ENCODE data around the gene PTPRA. TPM values are rescaled to one million over a fixed set of nuclear protein-coding genes. Genes with fewer than 3 reads are reported as not detected.
"Not testable (repeated sequence)": the region's sequence is repeated elsewhere in the genome, so short reads cannot be mapped to it uniquely, and the experiment has no call there.

Gene PTPRA
- total RNA-seq, 2 experiments from 2014 or later, result 58.5 to 86.3 TPM

GRCh38 chr20:3021777-3022176 lies 148.5 kb downstream of the PTPRA start:
- H3K36me3 Mint-ChIP-seq (ENCODE audit: low read depth), result peaks cover 48% of the 10 kb centered on the region
- no peak for DNase-seq
- no peaks in the 10 kb centered on the region for H3K9me3 Mint-ChIP-seq (ENCODE audit: low read depth)
- peaks cover 13% of the 10 kb centered on the region for H3K4me1 Mint-ChIP-seq
- POLR2A ChIA-PET, result interaction anchor here (0.6 kb wide), 1 partner anchor 20 kb away, joined by 3 read pairs; no protein-coding TSS in a partner anchor
- intact Hi-C loops (cut with DNase I, micrococcal nuclease), result no loop called here
- CTCF ChIA-PET, result interaction anchor here (0.8 kb wide), 1 partner anchor 66 kb away, joined by 3 read pairs; no protein-coding TSS in a partner anchor
- H3K27ac Mint-ChIP-seq, result peak overlapping the region; percentile 69
- ATAC-seq, result no peak
- H3K27me3 Mint-ChIP-seq, result no peaks in the 10 kb centered on the region
- no peak overlapping the region for H3K4me3 Mint-ChIP-seq

- H3K9me3 Mint-ChIP-seq (ENCODE audit: low read depth); H3K27me3 Mint-ChIP-seq; H3K4me1 Mint-ChIP-seq; H3K4me3 Mint-ChIP-seq; intact Hi-C loops (cut with DNase I, micrococcal nuclease); DNase-seq; ATAC-seq; CTCF ChIA-PET; POLR2A ChIA-PET: not testable (repeated sequence)
- H3K36me3 Mint-ChIP-seq (ENCODE audit: low read depth), result peaks cover 47% of the 10 kb centered on the region
- peak overlapping the region; percentile 23 for H3K27ac Mint-ChIP-seq
These were observed 149.5 kb downstream of the PTPRA start for GRCh38 chr20:3022559-3023490.

GRCh38 chr20:3027987-3028386 lies 154.7 kb downstream of the PTPRA start:
- peaks cover 47% of the 10 kb centered on the region for H3K36me3 Mint-ChIP-seq (ENCODE audit: low read depth)
- intact Hi-C loops (cut with DNase I, micrococcal nuclease), result no loop called here
- H3K9me3 Mint-ChIP-seq (ENCODE audit: low read depth), result no peaks in the 10 kb centered on the region
- POLR2A ChIA-PET, result no interaction called here
- DNase-seq (no peak), ATAC-seq (no peak)
- H3K27ac Mint-ChIP-seq, result no peak overlapping the region
- H3K4me1 Mint-ChIP-seq, result peaks cover 12% of the 10 kb centered on the region
- CTCF ChIA-PET, result no interaction called here
- H3K4me3 Mint-ChIP-seq, result no peak overlapping the region
- no peaks in the 10 kb centered on the region for H3K27me3 Mint-ChIP-seq

GRCh38 chr20:3031524-3032147 lies 158.4 kb downstream of the PTPRA start:
- intact Hi-C loops (cut with DNase I, micrococcal nuclease), result loop anchor here (1.0 to 2.0 kb wide), 2 partner anchors 16 to 17 kb away; no protein-coding TSS in a partner anchor
- Mint-ChIP-seq H3K27me3 (no peaks in the 10 kb centered on the region), H3K36me3 (ENCODE audit: low read depth) (peaks cover 54% of the 10 kb centered on the region), H3K4me3 (no peak overlapping the region), H3K9me3 (ENCODE audit: low read depth) (no peaks in the 10 kb centered on the region), H3K4me1 (peaks cover 12% of the 10 kb centered on the region), H3K27ac (no peak overlapping the region)
- ATAC-seq (peak; percentile 78), DNase-seq (peak; percentile 23)
- POLR2A ChIA-PET, result interaction anchor here (1.5 to 3.6 kb wide), 2 partner anchors 17 to 20 kb away, joined by 15 to 17 read pairs; no protein-coding TSS in a partner anchor
- CTCF ChIA-PET, result interaction anchor here (0.6 to 2.2 kb wide), 4 partner anchors 11 to 46 kb away, joined by 3 to 4 read pairs (median 4); no protein-coding TSS in a partner anchor

GRCh38 chr20:3032624-3033023 lies 159.3 kb downstream of the PTPRA start:
- DNase-seq (no peak), ATAC-seq (no peak)
- Mint-ChIP-seq H3K27ac (no peak overlapping the region), H3K9me3 (ENCODE audit: low read depth) (no peaks in the 10 kb centered on the region), H3K27me3 (no peaks in the 10 kb centered on the region), H3K4me1 (peaks cover 12% of the 10 kb centered on the region), H3K36me3 (ENCODE audit: low read depth) (peaks cover 45% of the 10 kb centered on the region), H3K4me3 (no peak overlapping the region)
- ChIA-PET CTCF (interaction anchor here (2.2 kb wide), 1 partner anchor 12 kb away, joined by 4 read pairs; no protein-coding TSS in a partner anchor), POLR2A (interaction anchor here (1.5 kb wide), 1 partner anchor 18 kb away, joined by 17 read pairs; no protein-coding TSS in a partner anchor)
- intact Hi-C loops (cut with DNase I, micrococcal nuclease), result no loop called here

GRCh38 chr20:3037654-3038053 lies 164.4 kb downstream of the PTPRA start:
- Mint-ChIP-seq H3K4me1 (no peaks in the 10 kb centered on the region), H3K9me3 (ENCODE audit: low read depth) (no peaks in the 10 kb centered on the region), H3K27me3 (no peaks in the 10 kb centered on the region), H3K4me3 (no peak overlapping the region), H3K27ac (peak overlapping the region; percentile 17), H3K36me3 (ENCODE audit: low read depth) (peaks cover 37% of the 10 kb centered on the region)
- DNase-seq, result no peak
- intact Hi-C loops (cut with DNase I, micrococcal nuclease), result no loop called here
- ATAC-seq, result no peak
- POLR2A ChIA-PET, result interaction anchor here (0.6 kb wide), 2 partner anchors 23 to 256 kb away, joined by 3 to 5 read pairs; no protein-coding TSS in a partner anchor
- CTCF ChIA-PET, result interaction anchor here (2.8 kb wide), 1 partner anchor 16 kb away, joined by 12 read pairs; no protein-coding TSS in a partner anchor

GRCh38 chr20:3038454-3038853 lies 165.2 kb downstream of the PTPRA start:
- ChIA-PET CTCF (interaction anchor here (2.8 kb wide), 1 partner anchor 15 kb away, joined by 12 read pairs; no protein-coding TSS in a partner anchor), POLR2A (no interaction called here)
- H3K9me3 Mint-ChIP-seq (ENCODE audit: low read depth), result no peaks in the 10 kb centered on the region
- H3K27ac Mint-ChIP-seq, result peak overlapping the region; percentile 72
- H3K36me3 Mint-ChIP-seq (ENCODE audit: low read depth), result peaks cover 37% of the 10 kb centered on the region
- no peak overlapping the region for H3K4me3 Mint-ChIP-seq
- no peaks in the 10 kb centered on the region for H3K4me1 Mint-ChIP-seq
- no peaks in the 10 kb centered on the region for H3K27me3 Mint-ChIP-seq
- ATAC-seq (no peak), DNase-seq (no peak)
- intact Hi-C loops (cut with DNase I, micrococcal nuclease), result no loop called here

- Mint-ChIP-seq H3K9me3 (ENCODE audit: low read depth) (no peaks in the 10 kb centered on the region), H3K4me1 (no peaks in the 10 kb centered on the region), H3K27ac (peak overlapping the region; percentile 52), H3K36me3 (ENCODE audit: low read depth) (peaks cover 33% of the 10 kb centered on the region), H3K27me3 (no peaks in the 10 kb centered on the region), H3K4me3 (no peak overlapping the region)
- intact Hi-C loops (cut with DNase I, micrococcal nuclease), result no loop called here
- no peak for DNase-seq
- ATAC-seq, result no peak
- ChIA-PET CTCF (interaction anchor here (0.8 to 2.8 kb wide), 2 partner anchors 14 to 146 kb away, joined by 3 to 12 read pairs; no protein-coding TSS in a partner anchor), POLR2A (no interaction called here)
These were observed 166.1 kb downstream of the PTPRA start for GRCh38 chr20:3039426-3039825.

- no peaks in the 10 kb centered on the region for H3K9me3 Mint-ChIP-seq (ENCODE audit: low read depth)
- H3K27ac Mint-ChIP-seq, result peak overlapping the region; percentile 8
- DNase-seq (no peak), ATAC-seq (no peak)
- intact Hi-C loops (cut with DNase I, micrococcal nuclease), result no loop called here
- CTCF ChIA-PET, result no interaction called here
- peaks cover 26% of the 10 kb centered on the region for H3K36me3 Mint-ChIP-seq (ENCODE audit: low read depth)
- POLR2A ChIA-PET, result no interaction called here
- no peak overlapping the region for H3K4me3 Mint-ChIP-seq
- H3K4me1 Mint-ChIP-seq, result peaks cover 2% of the 10 kb centered on the region
- H3K27me3 Mint-ChIP-seq, result no peaks in the 10 kb centered on the region
These were observed 166.8 kb downstream of the PTPRA start for GRCh38 chr20:3040086-3040485.

- Mint-ChIP-seq H3K27me3 (no peaks in the 10 kb centered on the region), H3K36me3 (ENCODE audit: low read depth) (peaks cover 20% of the 10 kb centered on the region), H3K27ac (peak overlapping the region; percentile 4), H3K4me3 (no peak overlapping the region), H3K4me1 (peaks cover 9% of the 10 kb centered on the region), H3K9me3 (ENCODE audit: low read depth) (no peaks in the 10 kb centered on the region)
- POLR2A ChIA-PET, result no interaction called here
- intact Hi-C loops (cut with DNase I, micrococcal nuclease), result no loop called here
- CTCF ChIA-PET, result interaction anchor here (0.6 to 1.7 kb wide), 3 partner anchors 12 to 353 kb away, joined by 3 to 8 read pairs (median 6); no protein-coding TSS in a partner anchor
- ATAC-seq (no peak), DNase-seq (peak; percentile 8)
These were observed 168.7 kb downstream of the PTPRA start for GRCh38 chr20:3041854-3042409.

- Mint-ChIP-seq H3K9me3 (ENCODE audit: low read depth) (no peaks in the 10 kb centered on the region), H3K4me1 (peaks cover 12% of the 10 kb centered on the region), H3K36me3 (ENCODE audit: low read depth) (peaks cover 26% of the 10 kb centered on the region), H3K27me3 (no peaks in the 10 kb centered on the region), H3K27ac (no peak overlapping the region), H3K4me3 (no peak overlapping the region)
- CTCF ChIA-PET, result interaction anchor here (0.6 to 1.7 kb wide), 4 partner anchors 11 to 354 kb away, joined by 3 to 8 read pairs (median 4); no protein-coding TSS in a partner anchor
- POLR2A ChIA-PET, result no interaction called here
- DNase-seq (no peak), ATAC-seq (no peak)
- intact Hi-C loops (cut with DNase I, micrococcal nuclease), result no loop called here
These were observed 169.3 kb downstream of the PTPRA start for GRCh38 chr20:3042625-3043024.

Measured in activated CD4-positive, alpha-beta T cell treated with anti-CD3 and anti-CD28 coated beads for 36 hours (primary cell).